Parathyroid adenoma (tissue), 2 donors: ENCODE data around the gene ATP6V0E1.

Experiments
- H2AFZ ChIP-seq: fragments of 300-600 bp; sonication (generic); one replicate; pipeline ENCODE4 v1.7.0; 2017; ENCODE audit warnings: antibody characterized with exemption, mild to moderate bottlenecking
- H3K27ac ChIP-seq: fragments of 300-600 bp; sonication (generic); one replicate; pipeline ENCODE4 v1.7.0; 2017
- H3K27me3 ChIP-seq: fragments of 300-600 bp; sonication (generic); one replicate; pipeline ENCODE4 v1.7.0; 2017; ENCODE audit warnings: low read length; ENCODE audit not compliant: control insufficient read depth, insufficient read depth
- H3K36me3 ChIP-seq: fragments of 300-600 bp; sonication (generic); one replicate; pipeline ENCODE4 v1.7.0; 2017; ENCODE audit warnings: low read length; ENCODE audit not compliant: control insufficient read depth, insufficient read depth
- H3K4me1 ChIP-seq: fragments of 300-600 bp; sonication (generic); one replicate; pipeline ENCODE4 v1.7.0; 2017; ENCODE audit warnings: control low read depth
- H3K4me2 ChIP-seq: fragments of 300-600 bp; sonication (generic); one replicate; pipeline ENCODE4 v1.7.0; 2017; ENCODE audit warnings: low read length
- H3K4me3 ChIP-seq: fragments of 300-600 bp; sonication (generic); one replicate; pipeline ENCODE4 v1.7.0; 2017; ENCODE audit warnings: low read depth, low read length
- H3K79me2 ChIP-seq: fragments of 300-600 bp; sonication (generic); one replicate; pipeline ENCODE4 v1.7.0; 2017; ENCODE audit warnings: control low read depth
- H3K9ac ChIP-seq: fragments of 300-600 bp; sonication (generic); one replicate; pipeline ENCODE4 v1.7.0; 2017; ENCODE audit warnings: mild to moderate bottlenecking
- H3K9me3 ChIP-seq: fragments of 300-600 bp; sonication (generic); one replicate; pipeline ENCODE4 v1.7.0; 2017; ENCODE audit warnings: low read length; ENCODE audit not compliant: control insufficient read depth
- CTCF ChIP-seq: fragments of 300-600 bp; sonication (generic); IDR thresholded peaks from one replicate; pipeline ENCODE4 v1.7.0; 2017; ENCODE audit warnings: antibody characterized with exemption, mild to moderate bottlenecking
- donor health status: primary hyperparathyroidism.

Gene ATP6V0E1

GRCh38 chr5:172949426-172949825, 34.1 kb upstream of the ATP6V0E1 start:
- no peak overlapping the region for H3K27ac ChIP-seq

DNA sequence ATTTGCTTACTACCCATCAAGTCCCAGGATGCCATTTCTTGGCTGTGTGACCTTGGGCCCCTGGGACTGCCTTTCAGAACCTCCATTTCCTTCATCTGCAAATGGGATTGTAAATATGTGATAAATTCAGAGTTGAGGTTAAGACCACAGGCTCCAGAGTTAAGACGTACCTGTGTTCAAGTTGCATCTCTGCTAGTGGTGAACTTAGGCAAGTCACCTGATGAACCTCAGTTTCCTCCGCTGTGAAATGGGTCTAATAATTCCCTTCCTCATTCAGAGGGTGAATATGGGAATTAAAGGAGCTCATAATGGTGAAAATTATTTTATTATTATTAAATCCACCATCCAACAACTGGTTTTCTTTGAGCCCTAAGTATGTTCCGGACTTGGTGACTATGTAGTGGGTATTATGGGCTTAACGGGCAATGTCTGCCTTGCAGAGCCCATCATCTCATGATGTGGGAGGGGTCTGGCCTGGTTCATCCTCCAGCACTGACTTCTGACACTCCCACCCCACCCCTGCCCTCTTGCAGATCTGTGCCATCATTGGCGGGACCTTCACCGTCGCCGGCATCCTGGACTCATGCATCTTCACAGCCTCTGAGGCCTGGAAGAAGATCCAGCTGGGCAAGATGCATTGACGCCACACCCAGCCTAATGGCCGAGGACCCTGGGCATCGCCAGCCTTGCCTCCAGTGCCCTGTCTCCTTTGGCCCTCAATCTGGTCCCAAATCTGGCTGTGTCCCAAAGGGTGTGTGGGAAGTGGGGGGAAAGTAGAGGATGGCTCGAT, 33.2 kb upstream of the ATP6V0E1 start:
- no peak overlapping the region for H3K4me3 ChIP-seq
- H3K4me2 ChIP-seq = no peak overlapping the region
- H3K36me3 ChIP-seq = no peaks in the 10 kb centered on the region
- H3K79me2 ChIP-seq = no peaks in the 10 kb centered on the region
- H3K27ac ChIP-seq = no peak overlapping the region
- H3K27me3 ChIP-seq = no peaks in the 10 kb centered on the region
- no peak overlapping the region for H3K9ac ChIP-seq
- no peaks in the 10 kb centered on the region for H3K4me1 ChIP-seq
- H3K9me3 ChIP-seq = no peaks in the 10 kb centered on the region
- no peak overlapping the region for H2AFZ ChIP-seq
- no peak for TF ChIP-seq CTCF

More at GRCh38 chr5:172949426-172949825, 34.1 kb upstream of the ATP6V0E1 start:
- H3K9me3 ChIP-seq = no peaks in the 10 kb centered on the region
- no peaks in the 10 kb centered on the region for H3K4me1 ChIP-seq
- no peaks in the 10 kb centered on the region for H3K79me2 ChIP-seq
- no peak for TF ChIP-seq CTCF
- no peak overlapping the region for H3K9ac ChIP-seq
- no peak overlapping the region for H3K4me2 ChIP-seq
- H3K36me3 ChIP-seq = no peaks in the 10 kb centered on the region
- H3K27me3 ChIP-seq = no peaks in the 10 kb centered on the region
- no peak overlapping the region for H2AFZ ChIP-seq
- H3K4me3 ChIP-seq = no peak overlapping the region

DNA sequence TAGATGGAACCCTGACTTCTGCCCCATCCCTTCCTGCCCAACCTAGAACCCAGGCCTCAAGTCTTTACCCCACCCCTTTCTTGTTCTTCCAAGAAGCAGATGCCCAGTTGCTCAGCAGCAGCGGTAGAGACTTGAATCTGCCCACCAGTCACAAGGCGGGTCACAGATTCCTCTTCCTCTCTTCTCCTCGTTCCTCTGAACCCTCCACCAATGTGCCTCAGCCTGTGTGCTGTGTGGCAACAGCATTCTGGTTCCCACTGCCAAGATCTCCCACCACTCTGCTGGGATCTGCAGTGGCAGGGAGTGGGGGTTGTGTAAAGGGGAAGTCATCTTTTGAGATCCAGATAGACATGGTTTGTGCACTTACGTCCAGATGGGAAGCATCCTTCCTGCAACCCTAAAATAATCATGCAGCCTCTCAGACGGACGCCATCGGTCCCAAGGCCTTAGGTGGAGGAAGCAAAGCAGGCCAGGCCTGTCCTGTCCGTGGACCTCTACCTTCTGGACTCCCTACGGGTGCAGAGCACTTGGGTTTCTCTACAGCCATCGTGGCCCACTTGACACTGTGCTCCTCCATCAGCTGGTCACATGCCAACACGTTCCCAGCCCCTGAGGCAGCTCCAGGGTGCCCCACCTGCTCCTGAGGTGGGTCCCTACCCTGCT, 32.1 kb upstream of the ATP6V0E1 start:
- H3K9me3 ChIP-seq = no peaks in the 10 kb centered on the region
- no peaks in the 10 kb centered on the region for H3K79me2 ChIP-seq
- no peak for TF ChIP-seq CTCF
- H3K4me2 ChIP-seq = no peak overlapping the region
- no peaks in the 10 kb centered on the region for H3K27me3 ChIP-seq
- H3K4me3 ChIP-seq = no peak overlapping the region
- no peaks in the 10 kb centered on the region for H3K36me3 ChIP-seq
- H3K9ac ChIP-seq = no peak overlapping the region
- no peak overlapping the region for H3K27ac ChIP-seq
- H2AFZ ChIP-seq = no peak overlapping the region
- H3K4me1 ChIP-seq = no peaks in the 10 kb centered on the region

DNA sequence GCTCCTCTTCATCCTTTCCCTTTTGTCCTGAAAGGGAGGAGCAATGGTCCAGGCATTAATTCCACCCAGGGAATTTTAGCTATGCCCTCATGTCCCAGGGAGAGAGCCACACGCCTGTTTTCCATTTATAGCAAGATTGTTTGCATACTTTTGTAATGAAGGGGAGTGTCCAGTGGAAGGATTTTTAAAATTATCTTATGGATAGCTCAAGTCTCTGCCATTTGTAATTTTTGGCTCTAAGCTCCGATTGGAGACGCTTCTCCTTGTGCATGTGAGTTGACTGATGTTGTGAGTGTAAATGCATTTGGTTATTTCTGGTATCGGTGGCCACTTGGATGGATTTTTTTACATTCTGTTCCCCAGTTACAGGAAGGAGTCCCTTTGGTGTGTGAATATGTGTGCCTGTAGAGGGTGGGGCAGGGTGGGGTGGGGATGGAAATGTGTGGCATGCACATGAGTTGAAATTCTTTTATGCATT, 31.5 kb upstream of the ATP6V0E1 start:
- Histone ChIP-seq H3K27ac (no peak overlapping the region), H3K4me3 (no peak overlapping the region), H2AFZ (no peak overlapping the region), H3K27me3 (no peaks in the 10 kb centered on the region), H3K36me3 (no peaks in the 10 kb centered on the region), H3K9ac (no peak overlapping the region), H3K4me1 (no peaks in the 10 kb centered on the region), H3K4me2 (no peak overlapping the region), H3K9me3 (no peaks in the 10 kb centered on the region), H3K79me2 (no peaks in the 10 kb centered on the region)
- no peak for TF ChIP-seq CTCF
